ENCODE results near the gene AZU1.
"Not testable (repeated sequence)": the region's sequence is repeated elsewhere in the genome, so short reads cannot be mapped to it uniquely, and the experiment has no call there.

Gene AZU1

GRCh38 chr19:810077-810855, 17.4 kb upstream of the AZU1 start:
- DNase-seq (ENCODE audit: low read depth in 3 of 3): no peak

GRCh38 chr19:810883-811489, 16.7 kb upstream of the AZU1 start:
- no peak for DNase-seq (ENCODE audit: low read depth in 3 of 3)

GRCh38 chr19:811506-812048, 16.1 kb upstream of the AZU1 start:
- no peak for DNase-seq (ENCODE audit: low read depth in 3 of 3)

GRCh38 chr19:812049-812746, 15.4 kb upstream of the AZU1 start:
- DNase-seq (ENCODE audit: low read depth in 3 of 3): no peak

- no peak for DNase-seq (ENCODE audit: low read depth in 3 of 3)
Observed at GRCh38 chr19:812747-813218, 14.9 kb upstream of the AZU1 start.

GRCh38 chr19:813219-814151, 14.2 kb upstream of the AZU1 start:
- DNase-seq (ENCODE audit: low read depth in 3 of 3): no peak

GRCh38 chr19:814152-815078, 13.2 kb upstream of the AZU1 start:
- DNase-seq (ENCODE audit: low read depth in 3 of 3): no peak

DNA sequence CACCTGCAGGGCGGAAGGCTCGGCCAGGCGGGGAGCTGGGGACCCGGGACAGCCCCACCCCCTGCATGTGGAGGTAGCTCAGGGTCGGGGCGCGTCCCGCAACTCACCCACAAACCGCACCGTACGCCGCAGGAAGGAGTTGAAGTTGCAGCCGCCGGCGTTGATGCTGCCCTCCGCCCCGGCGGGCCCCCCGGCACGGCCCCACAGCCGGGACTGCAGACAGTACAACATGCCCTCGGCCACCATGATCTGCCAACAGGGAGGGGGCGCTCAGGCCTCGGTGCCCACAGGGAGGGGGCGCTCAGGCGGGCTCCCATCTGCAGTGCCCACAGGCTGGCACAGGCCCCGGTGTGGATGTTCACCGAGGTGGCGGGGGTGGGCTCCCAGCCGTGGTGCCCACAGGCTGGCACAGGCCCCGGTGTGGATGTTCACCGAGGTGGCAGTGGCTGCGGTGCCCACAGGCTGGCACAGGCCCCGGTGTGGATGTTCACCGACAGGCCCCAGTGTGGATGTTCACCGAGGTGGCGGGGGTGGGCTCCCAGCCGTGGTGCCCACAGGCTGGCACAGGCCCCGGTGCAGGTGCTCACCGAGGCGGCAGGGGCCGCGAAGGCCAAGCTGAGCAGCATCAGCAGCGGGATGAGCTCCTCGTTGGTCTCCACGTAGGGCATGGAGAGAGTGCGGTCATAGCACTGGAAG, 12.4 kb upstream of the AZU1 start:
- DNase-seq (ENCODE audit: low read depth in 3 of 3): no peak

DNA sequence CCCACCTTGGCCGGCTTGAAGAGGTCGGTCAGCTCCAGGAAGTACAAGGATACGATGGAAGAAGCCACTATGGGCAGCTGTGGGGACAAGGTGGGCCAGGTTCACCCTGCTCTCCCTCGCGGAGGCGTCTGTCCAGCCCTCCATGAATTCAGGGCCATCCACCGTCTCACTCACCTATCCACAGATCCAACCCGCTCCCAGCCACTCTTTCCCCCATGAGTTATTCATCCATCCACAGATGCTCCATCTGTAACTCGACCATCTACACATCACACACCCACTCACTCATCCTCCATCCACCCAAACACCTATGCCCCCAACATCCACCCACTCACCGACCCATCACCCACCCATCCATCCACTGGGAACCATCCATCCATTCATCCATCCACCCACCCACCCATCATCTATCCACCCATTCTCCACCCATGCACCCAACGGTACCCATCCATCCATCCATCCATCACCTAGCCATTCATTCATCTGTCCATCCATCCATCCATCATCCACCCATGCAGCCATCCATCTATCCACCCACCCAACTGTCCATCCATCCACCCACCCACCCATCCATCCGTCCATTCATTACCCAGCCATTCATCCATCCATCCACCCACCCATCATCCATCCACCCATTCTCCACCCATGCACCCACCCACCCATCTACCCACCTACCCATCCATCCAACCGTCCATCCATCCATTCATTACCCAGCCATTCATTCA, 11.7 kb upstream of the AZU1 start:
- DNase-seq (ENCODE audit: low read depth in 3 of 3): no peak

DNA sequence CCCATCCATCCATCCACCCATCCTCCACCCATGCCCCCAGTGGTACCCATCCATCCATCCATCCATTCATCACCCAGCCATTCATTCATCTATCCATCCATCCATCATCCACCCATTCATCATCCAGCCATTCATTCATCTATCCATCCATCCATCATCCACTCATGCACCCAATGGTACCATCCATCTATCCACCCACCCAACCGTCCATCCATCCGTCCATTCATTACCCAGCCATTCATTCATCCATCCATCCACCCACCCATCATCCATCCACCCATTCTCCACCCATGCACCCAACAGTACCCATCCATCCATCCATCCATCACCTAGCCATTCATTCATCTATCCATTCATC, 11.2 kb upstream of the AZU1 start:
- DNase-seq (ENCODE audit: low read depth in 3 of 3): no peak

- not testable (repeated sequence) for DNase-seq (ENCODE audit: low read depth in 3 of 3)
Observed at GRCh38 chr19:820212-820611, 7.4 kb upstream of the AZU1 start.

GRCh38 chr19:821231-821824, 6.3 kb upstream of the AZU1 start:
- no peak for DNase-seq (ENCODE audit: low read depth in 3 of 3)

DNA sequence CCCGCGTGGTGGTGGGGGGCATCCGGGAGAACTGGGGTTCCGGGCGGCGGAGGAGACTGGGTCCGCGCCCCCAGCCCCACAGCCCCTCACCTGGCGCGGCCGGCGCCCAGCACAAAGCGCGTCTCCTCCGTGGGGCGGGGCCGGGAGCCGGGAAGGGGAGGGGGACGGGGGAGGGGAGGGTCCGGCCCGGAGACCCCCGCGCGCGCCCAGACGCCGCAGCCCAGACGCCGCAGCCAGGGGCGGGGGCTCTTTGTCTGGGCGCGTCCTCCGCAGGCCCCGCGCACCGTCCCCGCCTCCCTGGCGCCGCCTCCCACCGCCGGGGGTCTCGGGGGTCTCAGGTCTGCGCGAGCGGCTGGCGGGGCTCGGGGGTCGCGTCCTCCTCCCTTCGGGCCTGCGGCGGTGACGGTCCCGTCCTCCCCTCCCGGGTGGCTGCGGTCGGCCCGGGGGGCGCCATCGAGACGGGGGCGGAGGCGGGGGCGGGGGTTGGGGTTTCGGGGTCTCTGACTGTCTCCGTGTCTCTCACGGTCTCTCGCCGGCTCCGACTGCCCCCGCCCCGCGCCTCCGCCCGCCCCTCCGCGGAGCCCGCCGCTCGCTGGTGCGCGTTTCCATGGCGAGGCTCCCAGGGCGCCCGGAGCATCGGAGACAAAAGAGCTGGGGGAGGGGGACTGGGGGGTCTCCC, 5.7 kb upstream of the AZU1 start, which contains the start of gene PLPPR3:
Gene PLPPR3, minus strand, starts transcription at position 131 of the 679 bp plus-strand sequence. CDS start 396 bp downstream, outside the sequence.
- no peak for DNase-seq (ENCODE audit: low read depth in 3 of 3)

DNA sequence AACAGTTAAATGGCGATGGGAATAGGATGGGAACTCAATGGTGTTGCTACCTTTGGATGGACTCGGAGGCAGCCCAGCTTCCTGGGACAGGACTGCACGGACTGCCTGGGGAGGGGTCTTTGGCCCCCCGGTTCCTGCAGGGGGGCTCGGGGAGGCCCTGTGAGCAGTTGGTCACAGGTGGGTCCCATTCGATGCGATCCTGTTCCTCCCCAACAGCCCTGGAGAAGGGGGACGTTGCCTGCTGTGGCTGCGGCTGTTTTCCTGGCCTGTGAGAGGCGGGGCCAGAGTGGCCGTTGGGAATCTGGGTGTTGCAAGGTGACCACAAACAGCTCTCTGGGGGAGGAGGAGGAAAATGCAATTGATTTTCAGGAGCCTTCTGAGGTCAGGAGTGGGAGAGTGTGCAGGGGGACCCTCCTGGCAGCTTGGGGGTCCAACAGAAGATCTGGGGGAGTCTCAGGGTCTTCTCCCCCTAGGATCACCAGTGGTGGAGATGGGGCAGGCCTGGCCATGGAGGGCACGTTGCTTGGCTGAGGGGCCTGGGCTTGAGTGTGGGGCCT, 4.0 kb upstream of the AZU1 start:
- no peak for DNase-seq (ENCODE audit: low read depth in 3 of 3)

DNA sequence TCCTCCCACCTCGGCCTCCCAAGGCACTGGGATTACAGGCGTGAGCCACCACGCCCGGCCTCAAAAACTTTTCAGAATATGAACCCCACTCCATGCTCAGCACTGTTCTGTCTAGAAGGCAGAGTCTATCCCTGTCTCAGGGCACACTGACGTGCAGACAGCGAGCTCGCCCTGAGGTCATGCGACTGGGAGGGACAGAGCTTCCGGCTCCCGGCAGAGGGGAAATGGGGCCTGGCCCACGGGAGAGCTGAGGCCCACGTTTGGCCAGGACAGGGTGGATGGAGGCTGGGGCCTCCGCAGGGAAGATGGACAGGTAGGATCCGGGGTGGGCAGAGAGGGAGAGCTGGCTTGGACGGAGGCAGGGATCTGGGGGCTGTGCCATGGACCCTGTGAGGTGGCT, 2.8 kb upstream of the AZU1 start:
- DNase-seq (ENCODE audit: low read depth in 3 of 3): no peak

DNA sequence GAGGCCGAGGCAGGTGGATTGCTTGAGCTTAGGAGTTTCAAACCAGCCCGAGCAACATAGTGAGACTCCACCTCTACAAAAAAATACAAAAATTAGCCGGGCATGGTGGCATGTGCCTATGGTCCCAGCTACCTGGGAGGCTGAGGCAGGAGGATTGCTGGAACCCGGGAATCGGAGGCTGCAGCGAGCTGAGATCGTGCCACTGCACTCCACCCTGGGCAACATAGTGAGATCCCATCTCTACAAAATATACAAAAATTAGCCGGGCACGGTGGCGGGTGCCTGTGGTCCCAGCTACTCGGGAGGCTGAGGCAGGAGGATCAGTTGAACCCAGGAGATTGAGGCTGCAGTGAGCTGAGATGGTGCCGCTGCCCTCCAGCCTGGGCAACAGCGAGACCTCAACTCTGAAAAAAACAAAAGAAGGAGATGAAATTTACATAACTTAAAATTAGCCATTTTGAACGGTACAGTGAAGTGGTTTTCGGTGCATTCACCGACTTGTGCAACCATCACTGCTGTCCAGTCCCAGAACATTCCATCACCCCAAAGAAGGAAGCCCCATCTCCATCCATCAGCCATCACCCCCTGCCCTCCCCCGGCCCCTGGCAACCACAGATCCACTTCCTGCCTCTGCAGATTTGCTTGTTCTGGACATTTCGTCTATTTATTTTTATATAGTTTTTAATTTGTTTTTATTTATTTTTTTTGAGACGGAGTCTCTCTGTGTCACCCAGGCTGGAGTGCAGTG, 1.6 kb upstream of the AZU1 start:
- DNase-seq (ENCODE audit: low read depth in 3 of 3): no peak

- no peak for DNase-seq (ENCODE audit: low read depth in 3 of 3)
Observed at GRCh38 chr19:827314-827709, 325 bp upstream of the AZU1 start.

Measured in stimulated activated CD4-positive, alpha-beta T cell treated with anti-CD3 and anti-CD28 coated beads, TNF-alpha, amount 100 ng/mL, for 4 hours (primary cell).